GM12878 (cell line): Measurements from ENCODE around the gene MAPK1IP1L. TPM values are rescaled to one million over a fixed set of nuclear protein-coding genes. Genes with fewer than 3 reads are reported as not detected.
"Not testable (repeated sequence)": the region's sequence is repeated elsewhere in the genome, so short reads cannot be mapped to it uniquely, and the experiment has no call there.

Experiments used
- ATAC-seq: fragments of 200-7000 bp; cut with Tn5 transposase; 3 replicates; pipeline ENCODE4 v1.9.1; 2020; ENCODE audit warnings: mild to moderate bottlenecking, moderate library complexity
- BruUV-seq: library from RNA; stranded (reverse); fragments of 400-500 nt; replicated peaks from 2 replicates; lab custom pipeline; 2021; lab: Mats Ljungman, UMichigan
- CTCF ChIA-PET: fragments of 300-600 bp; sonication (Branson Sonifier 250); formaldehyde crosslinking; extraction: SDS; loops from one replicate; lab custom pipeline; 2021; ENCODE audit warnings: inconsistent platforms; lab: Yijun Ruan, JAX
- POLR2A ChIA-PET: fragments of 350-600 bp; formaldehyde crosslinking; extraction: SDS; loops from one replicate; lab custom pipeline; 2021; ENCODE audit warnings: inconsistent platforms; lab: Charles Lee
- RAD21 ChIA-PET: fragments of 300-600 bp; sonication (Branson Sonifier 250); formaldehyde crosslinking; loops from one replicate; lab custom pipeline; 2023; ENCODE audit warnings: antibody characterized with exemption; ENCODE audit not compliant: unreplicated experiment; lab: Charles Lee
- SMC1A ChIA-PET: fragments of 300-600 bp; sonication (Branson Sonifier 250); formaldehyde crosslinking; loops from one replicate; lab custom pipeline; 2023; ENCODE audit not compliant: unreplicated experiment, uncharacterized antibody; lab: Charles Lee
- DNase-seq: peaks from one replicate; pipeline ENCODE4 v3.0.0-alpha.2; 2011; ENCODE audit warnings: low read depth, low spot score
- FAIRE-seq: peaks from 3 replicates; lab custom pipeline; 2011; peaks lifted over from hg19 to GRCh38; lab: Jason Lieb, UNC
- H2AFZ ChIP-seq: 2 replicates; pipeline ENCODE4 v1.6.0; 2011; ENCODE audit warnings: low read depth, low read length, control low read depth; ENCODE audit not compliant: control insufficient read depth
- H3K27ac ChIP-seq: 2 replicates; pipeline ENCODE4 v1.5.1; 2011; ENCODE audit warnings: control low read depth; ENCODE audit not compliant: control insufficient read depth, insufficient read depth
- H3K27me3 ChIP-seq, 2 experiments: replicated peaks in 1 of 2; 2 replicates each; pipeline versions ENCODE4 v1.6.0 to v1.6.1; 2011; ENCODE audit warnings: low read length in 1 of 2; ENCODE audit not compliant: control insufficient read depth in 2 of 2, insufficient read depth in 2 of 2
- H3K36me3 ChIP-seq, 2 experiments: 2 replicates each; pipeline ENCODE4 v1.5.1; 2011; ENCODE audit warnings: low read length in 1 of 2; ENCODE audit not compliant: control insufficient read depth in 2 of 2, insufficient read depth in 2 of 2
- H3K4me1 ChIP-seq: 2 replicates; pipeline ENCODE4 v1.6.1; 2011; ENCODE audit warnings: mild to moderate bottlenecking, low read length, moderate library complexity, mixed read lengths; ENCODE audit not compliant: control insufficient read depth, insufficient read depth
- H3K4me2 ChIP-seq: 2 replicates; pipeline ENCODE4 v1.6.0; 2011; ENCODE audit warnings: control low read depth; ENCODE audit not compliant: control insufficient read depth, insufficient read depth
- H3K4me3 ChIP-seq: fragments of 200-600 bp; sonication (generic); 2 replicates; pipeline ENCODE4 v1.5.1; 2016
- H3K79me2 ChIP-seq: 2 replicates; pipeline ENCODE4 v1.6.0; 2011; ENCODE audit warnings: low read length; ENCODE audit not compliant: control insufficient read depth, insufficient read depth
- H3K9ac ChIP-seq: 2 replicates; pipeline ENCODE4 v1.8.0; 2011; ENCODE audit warnings: low read length, control low read depth, mixed read lengths; ENCODE audit not compliant: control insufficient read depth, insufficient read depth
- H3K9me3 ChIP-seq: replicated peaks from 3 replicates; pipeline ENCODE4 v1.5.1; 2011; ENCODE audit warnings: mild to moderate bottlenecking, low read length; ENCODE audit not compliant: control insufficient read depth, insufficient read depth
- H4K20me1 ChIP-seq: 2 replicates; pipeline ENCODE4 v1.6.0; 2011; ENCODE audit not compliant: control insufficient read depth, insufficient read depth
- IKZF1 ChIP-seq: fragments of 450-650 bp; conservative IDR thresholded peaks from 2 replicates; pipeline ENCODE4 v1.6.1; 2017; ENCODE audit warnings: antibody characterized with exemption, mild to moderate bottlenecking
- RAD51 ChIP-seq: fragments of 450-650 bp; IDR thresholded peaks from 2 replicates; pipeline ENCODE4 v1.6.1; 2016; ENCODE audit warnings: moderate library complexity, mild to moderate bottlenecking, inconsistent platforms
- SMAD5 ChIP-seq: IDR thresholded peaks from 2 replicates; pipeline ENCODE4 v1.6.1; 2016; ENCODE audit warnings: antibody characterized with exemption, low read depth
- YBX1 ChIP-seq: fragments of 450-650 bp; IDR thresholded peaks from 2 replicates; pipeline ENCODE4 v1.6.1; 2016; ENCODE audit warnings: antibody characterized with exemption
- WGBS: methylation state at CpG from one replicate; pipeline ENCODE4 v1.1.6; 2016; ENCODE audit warnings: low lambda C conversion rate; ENCODE audit not compliant: insufficient replicate concordance, insufficient coverage; ENCODE audit errors: missing lambda C conversion rate; 5-methylcytosine and 5-hydroxymethylcytosine counted together
- in situ Hi-C: fragments of 300-500 bp; cut with MboI; formaldehyde crosslinking; loops from 9 replicates; pipeline ENCODE4 v1.14.3; 2018; ENCODE audit warnings: mixed read lengths
- intact Hi-C: fragments of 100-400 bp; cut with micrococcal nuclease; formaldehyde crosslinking; loops from one replicate; pipeline ENCODE4 v1.14.2; 2022; ENCODE audit not compliant: unreplicated experiment
- polyA plus RNA-seq, 11 experiments: library from polyadenylated mRNA; depleted of rRNA in 4 of 11; unstranded in 6 of 11; stranded (reverse) in 5 of 11; fragments of >200 nt; fragmentation: Nextera tagmentation in 4 of 11; fragmentation: Illumina TruSeq in 1 of 11; extraction: Ambion mirVana in 4 of 11; extraction: Trizol in 1 of 11; gene quantifications; 1 replicate in 1 of 11; 2 replicates in 10 of 11; pipeline versions ENCODE4 v1.2.1 to v1.2.3, GENCODE V29; 2011 to 2016; ENCODE audit warnings: inconsistent platforms in 2 of 11, missing spikeins in 2 of 11, low read depth in 1 of 11
- total RNA-seq, 4 experiments: library from RNA; depleted of rRNA in 3 of 4; stranded (reverse); fragments of >200 nt in 3 of 4; fragmentation: Illumina TruSeq in 1 of 4; extraction: Trizol in 1 of 4; gene quantifications; 2 replicates each; pipeline versions ENCODE4 v1.2.1 to v1.2.3, GENCODE V29; 2013 to 2021
- TF ChIP-seq, protein P1 (sequence below): fragments of 450-650 bp; IDR thresholded peaks from 2 replicates; pipeline ENCODE4 v1.6.1; 2017; ENCODE audit warnings: borderline replicate concordance

The MAPK1IP1L gene
- total and polyA plus RNA-seq, 10 of the 15 experiments (the other 5 are each of a cell fraction or from before 2014, with no cell fraction given) = 44.6 to 117 (median 73.0) TPM

DNA sequence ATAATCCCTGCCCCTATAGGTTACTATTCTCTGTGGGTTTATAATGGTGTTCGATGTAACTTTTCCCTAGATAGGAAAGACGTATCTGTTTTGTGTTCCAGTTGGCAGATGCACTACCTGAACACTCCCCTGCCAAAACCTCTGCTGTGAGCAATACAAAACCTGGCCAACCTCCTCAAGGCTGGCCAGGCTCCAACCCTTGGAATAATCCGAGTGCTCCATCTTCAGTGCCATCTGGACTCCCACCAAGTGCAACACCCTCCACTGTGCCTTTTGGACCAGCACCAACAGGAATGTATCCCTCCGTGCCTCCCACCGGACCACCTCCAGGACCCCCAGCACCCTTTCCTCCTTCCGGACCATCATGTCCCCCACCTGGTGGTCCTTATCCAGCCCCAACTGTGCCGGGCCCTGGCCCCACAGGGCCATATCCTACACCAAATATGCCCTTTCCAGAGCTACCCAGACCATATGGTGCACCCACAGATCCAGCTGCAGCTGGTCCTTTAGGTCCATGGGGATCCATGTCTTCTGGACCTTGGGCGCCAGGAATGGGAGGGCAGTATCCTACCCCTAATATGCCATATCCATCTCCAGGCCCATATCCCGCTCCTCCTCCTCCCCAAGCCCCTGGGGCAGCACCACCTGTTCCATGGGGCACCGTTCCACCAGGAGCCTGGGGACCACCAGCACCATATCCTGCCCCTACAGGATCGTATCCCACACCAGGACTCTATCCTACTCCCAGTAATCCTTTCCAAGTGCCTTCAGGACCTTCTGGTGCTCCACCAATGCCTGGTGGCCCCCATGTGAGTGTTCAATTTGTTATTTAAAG is 11.3 kb downstream of the MAPK1IP1L start:
- RAD21 ChIA-PET = no interaction called here
- POLR2A ChIA-PET = interaction anchor here (1.0 to 1.3 kb wide), 2 partner anchors 10 to 62 kb away, joined by 3 read pairs; no protein-coding TSS in a partner anchor
- FAIRE-seq = no peak
- Histone ChIP-seq H3K4me2 (no peak overlapping the region), H3K4me3 (no peak overlapping the region), H3K79me2 (peaks cover 43% of the 10 kb centered on the region), H3K9ac (no peak overlapping the region), H3K27ac (no peak overlapping the region), H3K4me1 (no peaks in the 10 kb centered on the region), H3K9me3 (no peaks in the 10 kb centered on the region; the same call in 2 of the 3 replicates), H3K36me3 (peaks cover 1 to 16% of the 10 kb centered on the region in 2 experiments; a peak in 3 of 4 replicates), H2AFZ (no peak overlapping the region), H4K20me1 (no peaks in the 10 kb centered on the region), H3K27me3 (no peaks in the 10 kb centered on the region)
- 100% methylated on average over 11 of the region's 11 CpGs for WGBS
- ATAC-seq = no peak; the same call in 2 of the 3 replicates
- SMC1A ChIA-PET = interaction anchor here (0.6 to 4.2 kb wide), 3 partner anchors 8 to 11 kb away, joined by 5 to 32 read pairs (median 31); partner anchors contain the start of gene MAPK1IP1L
- CTCF ChIA-PET = interaction anchor here (1.1 kb wide), 1 partner anchor 8 kb away, joined by 3 read pairs; no protein-coding TSS in a partner anchor
- BruUV-seq = no TSS peak
- in situ Hi-C loops (no loop called here), intact Hi-C loops (no loop called here)
- no peak for TF ChIP-seq YBX1
- no peak for TF ChIP-seq SMAD5
- TF ChIP-seq IKZF1 = no peak
- no peak for TF ChIP-seq RAD51
- TF ChIP-seq, protein P1, sequence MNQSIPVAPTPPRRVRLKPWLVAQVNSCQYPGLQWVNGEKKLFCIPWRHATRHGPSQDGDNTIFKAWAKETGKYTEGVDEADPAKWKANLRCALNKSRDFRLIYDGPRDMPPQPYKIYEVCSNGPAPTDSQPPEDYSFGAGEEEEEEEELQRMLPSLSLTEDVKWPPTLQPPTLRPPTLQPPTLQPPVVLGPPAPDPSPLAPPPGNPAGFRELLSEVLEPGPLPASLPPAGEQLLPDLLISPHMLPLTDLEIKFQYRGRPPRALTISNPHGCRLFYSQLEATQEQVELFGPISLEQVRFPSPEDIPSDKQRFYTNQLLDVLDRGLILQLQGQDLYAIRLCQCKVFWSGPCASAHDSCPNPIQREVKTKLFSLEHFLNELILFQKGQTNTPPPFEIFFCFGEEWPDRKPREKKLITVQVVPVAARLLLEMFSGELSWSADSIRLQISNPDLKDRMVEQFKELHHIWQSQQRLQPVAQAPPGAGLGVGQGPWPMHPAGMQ = no peak
- no peak for DNase-seq

DNA sequence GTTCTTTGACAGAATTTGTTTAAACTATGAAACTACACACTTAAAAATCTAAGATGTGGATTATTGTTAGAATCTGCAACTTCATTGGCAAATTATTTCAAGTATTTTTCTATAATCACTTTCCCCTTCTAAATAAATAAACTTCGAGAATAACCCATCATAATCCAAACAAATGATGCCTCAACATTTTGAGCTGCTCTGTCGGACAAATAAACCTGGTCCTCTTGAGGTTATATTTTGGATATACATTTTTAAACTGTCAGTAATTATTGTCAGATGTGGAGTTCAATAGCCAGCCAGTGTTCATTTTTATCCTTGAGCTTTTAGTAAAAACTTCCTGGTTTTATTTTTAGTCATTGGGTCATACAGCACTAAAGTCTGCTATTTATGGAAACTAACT is 13.4 kb downstream of the MAPK1IP1L start:
- H3K9me3 ChIP-seq, BruUV-seq, intact Hi-C loops, H3K4me3 ChIP-seq, H3K27ac ChIP-seq, ATAC-seq, FAIRE-seq, H3K4me1 ChIP-seq, H3K4me2 ChIP-seq, H4K20me1 ChIP-seq, H2AFZ ChIP-seq, DNase-seq, in situ Hi-C loops, H3K9ac ChIP-seq, H3K27me3 ChIP-seq: not testable (repeated sequence)
- ChIA-PET SMC1A (interaction anchor here (1.1 to 4.2 kb wide), 7 partner anchors 9 to 118 kb away, joined by 3 to 31 read pairs (median 6); partner anchors contain the start of gene MAPK1IP1L), POLR2A (interaction anchor here (1.7 to 2.7 kb wide), 3 partner anchors 10 to 35 kb away, joined by 7 to 12 read pairs (median 8); no protein-coding TSS in a partner anchor), CTCF (interaction anchor here (1.0 to 2.7 kb wide), 4 partner anchors 10 to 161 kb away, joined by 4 to 14 read pairs (median 11); partner anchors contain the start of gene MAPK1IP1L), RAD21 (interaction anchor here (1.4 to 2.1 kb wide), 3 partner anchors 25 to 500 kb away, joined by 3 to 5 read pairs (median 3); no protein-coding TSS in a partner anchor)
- H3K79me2 ChIP-seq = peaks cover 22% of the 10 kb centered on the region
- peaks cover 1 to 14% of the 10 kb centered on the region in 2 experiments; a peak in 3 of 4 replicates for H3K36me3 ChIP-seq
- WGBS = 93% methylated on average over 2 of the region's 2 CpGs
